GM23248 (cell line): ENCODE data around the gene DUSP5. TPM values are rescaled to one million over a fixed set of nuclear protein-coding genes. Genes with fewer than 3 reads are reported as not detected.
A peak's percentile ranks its signal among the peaks of the same experiment; 100 is the strongest.
"Not testable (repeated sequence)": the region's sequence is repeated elsewhere in the genome, so short reads cannot be mapped to it uniquely, and the experiment has no call there.

Experiments
- DNase-seq: peaks from one replicate; pipeline ENCODE4 v3.0.0-alpha.2; 2015
- H2AFZ ChIP-seq: fragments of 200-600 bp; sonication (generic); 2 replicates; pipeline ENCODE4 v1.6.1; 2016; ENCODE audit warnings: antibody characterized with exemption
- H3F3A ChIP-seq: fragments of 200-600 bp; sonication (generic); 2 replicates; pipeline ENCODE4 v1.6.1; 2016; ENCODE audit warnings: mild to moderate bottlenecking, antibody characterized with exemption, mixed run types; ENCODE audit not compliant: insufficient read depth
- H3K27ac ChIP-seq: fragments of 200-600 bp; sonication (generic); 2 replicates; pipeline ENCODE4 v1.5.1; 2016; ENCODE audit warnings: mild to moderate bottlenecking
- H3K27me3 ChIP-seq: fragments of 200-600 bp; sonication (generic); replicated peaks from 2 replicates; pipeline ENCODE4 v1.6.1; 2016; ENCODE audit warnings: mild to moderate bottlenecking; ENCODE audit not compliant: insufficient read depth
- H3K36me3 ChIP-seq: fragments of 200-600 bp; sonication (generic); 2 replicates; pipeline ENCODE4 v1.6.1; 2016; ENCODE audit warnings: low read depth, mild to moderate bottlenecking
- H3K4me1 ChIP-seq: fragments of 200-600 bp; sonication (generic); 2 replicates; pipeline ENCODE4 v1.6.1; 2016; ENCODE audit warnings: mild to moderate bottlenecking; ENCODE audit not compliant: insufficient read depth
- H3K4me2 ChIP-seq: fragments of 200-600 bp; sonication (generic); one replicate; pipeline ENCODE4 v1.6.1; 2016; ENCODE audit warnings: mild to moderate bottlenecking; ENCODE audit not compliant: unreplicated experiment
- H3K4me3 ChIP-seq: fragments of 200-600 bp; sonication (generic); 2 replicates; pipeline ENCODE4 v1.5.1; 2016; ENCODE audit warnings: mild to moderate bottlenecking
- H3K79me2 ChIP-seq: fragments of 200-600 bp; sonication (generic); 2 replicates; pipeline ENCODE4 v1.6.1; 2016; ENCODE audit warnings: mild to moderate bottlenecking; ENCODE audit not compliant: insufficient read depth
- H3K9ac ChIP-seq: fragments of 200-600 bp; sonication (generic); 2 replicates; pipeline ENCODE4 v1.6.1; 2016; ENCODE audit warnings: mild to moderate bottlenecking
- H3K9me2 ChIP-seq: fragments of 200-600 bp; sonication (generic); 2 replicates; pipeline ENCODE4 v1.6.1; 2016; ENCODE audit warnings: mixed run types, mild to moderate bottlenecking, moderate library complexity; ENCODE audit not compliant: insufficient read depth
- H3K9me3 ChIP-seq: fragments of 200-600 bp; sonication (generic); one replicate; pipeline ENCODE4 v1.6.1; 2017; ENCODE audit warnings: low read depth
- H4K20me1 ChIP-seq: fragments of 200-600 bp; sonication (generic); 2 replicates; pipeline ENCODE4 v1.6.0; 2016; ENCODE audit not compliant: insufficient read depth
- EZH2 ChIP-seq: fragments of 200-600 bp; sonication (generic); IDR thresholded peaks from 2 replicates; pipeline ENCODE4 v1.6.1; 2018; ENCODE audit warnings: antibody characterized with exemption, mild to moderate bottlenecking; ENCODE audit not compliant: insufficient read depth, poor library complexity, severe bottlenecking
- EZH2phosphoT487 ChIP-seq: fragments of 200-600 bp; sonication (generic); IDR thresholded peaks from 2 replicates; pipeline ENCODE4 v1.6.1; 2018; ENCODE audit warnings: antibody characterized with exemption, moderate library complexity, mild to moderate bottlenecking, low read depth; ENCODE audit not compliant: insufficient read depth
- WGBS, 2 experiments: methylation state at CpG; one replicate each; pipeline ENCODE4 v1.1.6; 2015 to 2017; ENCODE audit warnings: low lambda C conversion rate in 2 of 2, low coverage in 1 of 2; ENCODE audit errors: missing lambda C conversion rate in 2 of 2; 5-methylcytosine and 5-hydroxymethylcytosine counted together
- in situ Hi-C: fragments of 300-500 bp; cut with MboI; formaldehyde crosslinking; loops from 2 replicates; pipeline ENCODE4 v1.15.0; 2020
- polyA plus RNA-seq: library from polyadenylated mRNA; unstranded; fragments of >200 nt; fragmentation: Nextera tagmentation; extraction: Ambion mirVana; gene quantifications from 2 replicates; pipeline ENCODE4 v1.2.1, GENCODE V29; 2016
- total RNA-seq: library from RNA; depleted of rRNA; stranded (reverse); fragments of >200 nt; shearing (Covaris generic); gene quantifications from 2 replicates; pipeline ENCODE4 v1.2.3, GENCODE V29; 2014

Gene DUSP5
- total and polyA plus RNA-seq, 2 experiments from 2014 or later = 5.8 to 17.8 TPM

DNA sequence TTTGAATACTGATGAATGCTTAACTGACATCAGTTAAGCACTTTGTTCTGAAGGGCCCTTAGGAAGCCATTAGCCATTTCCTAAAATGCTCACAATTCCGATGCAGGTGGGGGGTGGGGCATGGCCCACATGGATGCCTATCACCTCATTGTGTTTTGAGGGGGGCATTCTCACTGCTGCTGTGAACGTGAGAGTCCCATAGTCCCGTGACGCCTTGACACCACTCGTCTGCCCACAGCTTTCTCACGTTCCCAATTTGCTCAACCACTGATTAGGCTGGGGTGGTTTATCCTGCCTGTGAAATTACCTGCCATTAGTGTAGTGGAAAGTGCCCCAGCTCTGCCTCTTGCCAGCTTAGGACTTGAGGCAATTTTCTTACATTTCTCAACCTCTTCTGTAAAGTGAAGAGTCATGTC lies 31.9 kb downstream of the DUSP5 start:
- Histone ChIP-seq H3K9me3 (no peaks in the 10 kb centered on the region), H3K4me1 (peaks cover 57% of the 10 kb centered on the region), H3K9me2 (no peaks in the 10 kb centered on the region), H4K20me1 (no peaks in the 10 kb centered on the region), H3K27ac (peak overlapping the region; percentile 75), H3K27me3 (no peaks in the 10 kb centered on the region), H3K36me3 (no peaks in the 10 kb centered on the region), H3K4me2 (peak overlapping the region; percentile 13), H3K79me2 (no peaks in the 10 kb centered on the region), H3F3A (peaks cover 57% of the 10 kb centered on the region), H3K9ac (peak overlapping the region; percentile 37), H3K4me3 (no peak overlapping the region), H2AFZ (no peak overlapping the region)
- peak; percentile 56 for DNase-seq
- TF ChIP-seq EZH2 (no peak), EZH2phosphoT487 (no peak)
- 23 to 29% methylated on average over 6 of the region's 6 CpGs for WGBS, 2 experiments
- in situ Hi-C loops = no loop called here

DNA sequence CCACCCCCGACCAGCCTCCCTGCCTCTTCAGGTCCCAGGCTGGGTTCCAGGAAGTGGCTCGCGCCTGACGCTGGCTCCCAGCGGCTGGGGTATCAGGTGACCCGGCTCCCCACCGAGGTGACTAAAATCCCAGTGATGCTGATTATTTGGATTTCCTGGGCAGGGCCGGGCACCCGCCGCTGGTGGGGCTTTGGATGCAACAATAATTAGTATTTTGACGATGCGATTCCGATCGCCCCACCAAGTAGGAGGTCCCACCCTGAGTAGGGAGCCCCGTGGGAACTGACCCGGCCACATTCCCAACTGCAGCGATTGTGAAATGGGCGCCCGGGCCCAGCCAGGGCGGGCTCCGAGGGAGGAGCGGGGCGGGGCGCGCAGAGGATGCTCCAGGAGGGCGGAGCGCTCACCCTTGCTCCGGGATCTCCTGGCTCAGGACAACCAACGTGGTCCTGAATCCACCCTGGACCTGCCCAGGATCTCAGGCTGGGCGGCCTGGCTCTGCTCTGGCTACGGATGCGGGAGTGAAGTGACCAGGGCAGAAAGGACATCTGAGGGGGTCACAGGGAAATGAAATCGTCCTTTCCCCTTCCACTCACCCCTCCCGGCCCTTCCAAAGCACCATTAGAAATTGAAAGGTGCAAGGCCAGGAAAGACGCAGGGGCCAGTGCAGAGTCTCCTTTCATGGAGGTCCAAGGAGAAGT lies 32.6 kb downstream of the DUSP5 start:
- Histone ChIP-seq H3K27ac (peak overlapping the region; percentile 75), H3K4me2 (peak overlapping the region; percentile 30), H3K9me2 (no peaks in the 10 kb centered on the region), H3K79me2 (no peaks in the 10 kb centered on the region), H4K20me1 (no peaks in the 10 kb centered on the region), H3F3A (peaks cover 57% of the 10 kb centered on the region), H3K9ac (peak overlapping the region; percentile 65), H3K9me3 (no peaks in the 10 kb centered on the region), H3K4me3 (peak overlapping the region; percentile 55), H3K36me3 (no peaks in the 10 kb centered on the region), H3K27me3 (no peaks in the 10 kb centered on the region), H2AFZ (peak overlapping the region; percentile 75), H3K4me1 (peaks cover 52% of the 10 kb centered on the region)
- peak; percentile 92 for DNase-seq
- in situ Hi-C loops = no loop called here
- no peak for TF ChIP-seq EZH2phosphoT487
- TF ChIP-seq EZH2 = no peak
- 5 to 6% methylated on average over 32 of the region's 35 CpGs for WGBS, 2 experiments

- H3K4me1 ChIP-seq = peaks cover 53% of the 10 kb centered on the region
- in situ Hi-C loops = no loop called here
- no peak for DNase-seq
- no peak overlapping the region for H3K9ac ChIP-seq
- no peak overlapping the region for H2AFZ ChIP-seq
- peaks cover 57% of the 10 kb centered on the region for H3F3A ChIP-seq
- TF ChIP-seq EZH2 = no peak
- TF ChIP-seq EZH2phosphoT487 = no peak
- H3K27me3 ChIP-seq = no peaks in the 10 kb centered on the region
- H3K9me2 ChIP-seq = no peaks in the 10 kb centered on the region
- no peaks in the 10 kb centered on the region for H3K9me3 ChIP-seq
- H3K4me3 ChIP-seq = no peak overlapping the region
- H4K20me1 ChIP-seq = no peaks in the 10 kb centered on the region
- no peaks in the 10 kb centered on the region for H3K79me2 ChIP-seq
- no peak overlapping the region for H3K27ac ChIP-seq
- no peak overlapping the region for H3K4me2 ChIP-seq
- no peaks in the 10 kb centered on the region for H3K36me3 ChIP-seq
- 77 to 79% methylated on average over 2 of the region's 2 CpGs for WGBS, 2 experiments
Observed at GRCh38 chr10:110531687-110532086, 34.0 kb downstream of the DUSP5 start.

DNA sequence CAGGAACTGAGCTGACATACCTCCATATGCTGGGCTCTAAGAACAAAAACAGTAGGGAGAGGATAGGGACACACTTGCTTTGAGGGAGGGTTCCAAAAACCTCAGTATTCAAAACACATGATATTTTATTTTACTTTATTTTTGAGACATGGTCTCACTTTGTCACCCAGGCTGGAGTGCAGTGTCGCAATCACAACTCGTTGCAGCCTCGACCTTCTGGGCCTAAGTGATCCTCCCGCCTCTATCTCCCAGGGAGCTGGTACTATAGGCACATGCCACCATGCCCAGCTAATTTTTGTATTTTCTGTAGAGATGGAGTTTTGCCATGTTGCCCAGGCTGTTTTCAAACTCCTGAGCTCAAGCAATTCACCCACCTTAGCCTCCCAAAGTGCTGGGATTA lies 34.9 kb downstream of the DUSP5 start:
- H4K20me1 ChIP-seq, H3K27ac ChIP-seq, H3K9me2 ChIP-seq, H3K4me3 ChIP-seq, H3K36me3 ChIP-seq, H3K9me3 ChIP-seq, H3K4me2 ChIP-seq, H2AFZ ChIP-seq, H3K27me3 ChIP-seq, DNase-seq, H3K79me2 ChIP-seq, H3K9ac ChIP-seq, in situ Hi-C loops: not testable (repeated sequence)
- Histone ChIP-seq H3K4me1 (peaks cover 50% of the 10 kb centered on the region), H3F3A (peaks cover 55% of the 10 kb centered on the region)
- 71 to 76% methylated on average over 4 of the region's 4 CpGs for WGBS, 2 experiments
